ENCODE measurements around the gene THRA. TPM values are rescaled to one million over a fixed set of nuclear protein-coding genes. Genes with fewer than 3 reads are reported as not detected.
A peak's percentile ranks its signal among the peaks of the same experiment; 100 is the strongest.

Gene THRA, protein sequence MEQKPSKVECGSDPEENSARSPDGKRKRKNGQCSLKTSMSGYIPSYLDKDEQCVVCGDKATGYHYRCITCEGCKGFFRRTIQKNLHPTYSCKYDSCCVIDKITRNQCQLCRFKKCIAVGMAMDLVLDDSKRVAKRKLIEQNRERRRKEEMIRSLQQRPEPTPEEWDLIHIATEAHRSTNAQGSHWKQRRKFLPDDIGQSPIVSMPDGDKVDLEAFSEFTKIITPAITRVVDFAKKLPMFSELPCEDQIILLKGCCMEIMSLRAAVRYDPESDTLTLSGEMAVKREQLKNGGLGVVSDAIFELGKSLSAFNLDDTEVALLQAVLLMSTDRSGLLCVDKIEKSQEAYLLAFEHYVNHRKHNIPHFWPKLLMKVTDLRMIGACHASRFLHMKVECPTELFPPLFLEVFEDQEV
- 18.8 and 22.6 TPM in 2 replicates for total RNA-seq (2012; rRNA removed)

- H3K9ac ChIP-seq (ENCODE audit: low read depth, low read length) = peak within 1 kb of the TSS; percentile 83
- H3K4me1 ChIP-seq (ENCODE audit: control insufficient read depth, insufficient read depth, low read length) = peaks cover 32% of the 10 kb centered on the region
- peak within 1 kb of the TSS; percentile 98 for H3K4me3 ChIP-seq (ENCODE audit: low read length)
- no peaks in the 10 kb centered on the region for H3K9me3 ChIP-seq (replicated peaks; ENCODE audit: low read length)
- no peaks in the 10 kb centered on the region for H3K27me3 ChIP-seq (ENCODE audit: control insufficient read depth, insufficient read depth, low read length)
- no peaks in the 10 kb centered on the region for H3K36me3 ChIP-seq (ENCODE audit: insufficient read depth, low read length)
- H3K4me2 ChIP-seq (ENCODE audit: low read length) = peak within 1 kb of the TSS; percentile 84
Observed at GRCh38 chr17:40062329-40063186, at the start of gene THRA. Gene THRA (plus strand): TSS chr17:40062965. CDS start chr17:40074489, 11,524 bp downstream.

- peaks cover 20% of the 10 kb centered on the region for H3K36me3 ChIP-seq (ENCODE audit: insufficient read depth, low read length)
- H3K27me3 ChIP-seq (ENCODE audit: control insufficient read depth, insufficient read depth, low read length) = no peaks in the 10 kb centered on the region
- H3K9ac ChIP-seq (ENCODE audit: low read depth, low read length) = peak overlapping the region; percentile 87
- peaks cover 61% of the 10 kb centered on the region for H3K4me1 ChIP-seq (ENCODE audit: control insufficient read depth, insufficient read depth, low read length)
- peak overlapping the region; percentile 72 for H3K4me3 ChIP-seq (ENCODE audit: low read length)
- H3K9me3 ChIP-seq (replicated peaks; ENCODE audit: low read length) = no peaks in the 10 kb centered on the region
- peak overlapping the region; percentile 94 for H3K4me2 ChIP-seq (ENCODE audit: low read length)
Observed at GRCh38 chr17:40014375-40014980, 48.3 kb upstream of the THRA start.

DNA sequence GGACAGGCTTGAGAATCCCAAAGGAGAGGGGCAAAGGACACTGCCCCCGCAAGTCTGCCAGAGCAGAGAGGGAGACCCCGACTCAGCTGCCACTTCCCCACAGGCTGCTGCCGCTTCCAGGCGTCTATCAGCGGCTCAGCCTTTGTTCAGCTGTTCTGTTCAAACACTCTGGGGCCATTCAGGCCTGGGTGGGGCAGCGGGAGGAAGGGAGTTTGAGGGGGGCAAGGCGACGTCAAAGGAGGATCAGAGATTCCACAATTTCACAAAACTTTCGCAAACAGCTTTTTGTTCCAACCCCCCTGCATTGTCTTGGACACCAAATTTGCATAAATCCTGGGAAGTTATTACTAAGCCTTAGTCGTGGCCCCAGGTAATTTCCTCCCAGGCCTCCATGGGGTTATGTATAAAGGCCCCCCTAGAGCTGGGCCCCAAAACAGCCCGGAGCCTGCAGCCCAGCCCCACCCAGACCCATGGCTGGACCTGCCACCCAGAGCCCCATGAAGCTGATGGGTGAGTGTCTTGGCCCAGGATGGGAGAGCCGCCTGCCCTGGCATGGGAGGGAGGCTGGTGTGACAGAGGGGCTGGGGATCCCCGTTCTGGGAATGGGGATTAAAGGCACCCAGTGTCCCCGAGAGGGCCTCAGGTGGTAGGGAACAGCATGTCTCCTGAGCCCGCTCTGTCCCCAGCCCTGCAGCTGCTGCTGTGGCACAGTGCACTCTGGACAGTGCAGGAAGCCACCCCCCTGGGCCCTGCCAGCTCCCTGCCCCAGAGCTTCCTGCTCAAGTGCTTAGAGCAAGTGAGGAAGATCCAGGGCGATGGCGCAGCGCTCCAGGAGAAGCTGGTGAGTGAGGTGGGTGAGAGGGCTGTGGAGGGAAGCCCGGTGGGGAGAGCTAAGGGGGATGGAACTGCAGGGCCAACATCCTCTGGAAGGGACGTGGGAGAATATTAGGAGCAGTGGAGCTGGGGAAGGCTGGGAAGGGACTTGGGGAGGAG is 47.5 kb upstream of the THRA start, which contains the start of gene CSF3:
Gene CSF3 (plus strand): TSS at position 436 of the 993 bp plus-strand sequence. CDS start 35 bp downstream, at position 471.
- Histone ChIP-seq H3K4me2 (ENCODE audit: low read length) (peak within 1 kb of the TSS; percentile 94), H3K27me3 (ENCODE audit: control insufficient read depth, insufficient read depth, low read length) (no peaks in the 10 kb centered on the region), H3K4me1 (ENCODE audit: control insufficient read depth, insufficient read depth, low read length) (peaks cover 69% of the 10 kb centered on the region), H3K9me3 (replicated peaks; ENCODE audit: low read length) (no peaks in the 10 kb centered on the region), H3K4me3 (ENCODE audit: low read length) (peak within 1 kb of the TSS; percentile 72), H3K9ac (ENCODE audit: low read depth, low read length) (peak within 1 kb of the TSS; percentile 87), H3K36me3 (ENCODE audit: insufficient read depth, low read length) (peaks cover 27% of the 10 kb centered on the region)

DNA sequence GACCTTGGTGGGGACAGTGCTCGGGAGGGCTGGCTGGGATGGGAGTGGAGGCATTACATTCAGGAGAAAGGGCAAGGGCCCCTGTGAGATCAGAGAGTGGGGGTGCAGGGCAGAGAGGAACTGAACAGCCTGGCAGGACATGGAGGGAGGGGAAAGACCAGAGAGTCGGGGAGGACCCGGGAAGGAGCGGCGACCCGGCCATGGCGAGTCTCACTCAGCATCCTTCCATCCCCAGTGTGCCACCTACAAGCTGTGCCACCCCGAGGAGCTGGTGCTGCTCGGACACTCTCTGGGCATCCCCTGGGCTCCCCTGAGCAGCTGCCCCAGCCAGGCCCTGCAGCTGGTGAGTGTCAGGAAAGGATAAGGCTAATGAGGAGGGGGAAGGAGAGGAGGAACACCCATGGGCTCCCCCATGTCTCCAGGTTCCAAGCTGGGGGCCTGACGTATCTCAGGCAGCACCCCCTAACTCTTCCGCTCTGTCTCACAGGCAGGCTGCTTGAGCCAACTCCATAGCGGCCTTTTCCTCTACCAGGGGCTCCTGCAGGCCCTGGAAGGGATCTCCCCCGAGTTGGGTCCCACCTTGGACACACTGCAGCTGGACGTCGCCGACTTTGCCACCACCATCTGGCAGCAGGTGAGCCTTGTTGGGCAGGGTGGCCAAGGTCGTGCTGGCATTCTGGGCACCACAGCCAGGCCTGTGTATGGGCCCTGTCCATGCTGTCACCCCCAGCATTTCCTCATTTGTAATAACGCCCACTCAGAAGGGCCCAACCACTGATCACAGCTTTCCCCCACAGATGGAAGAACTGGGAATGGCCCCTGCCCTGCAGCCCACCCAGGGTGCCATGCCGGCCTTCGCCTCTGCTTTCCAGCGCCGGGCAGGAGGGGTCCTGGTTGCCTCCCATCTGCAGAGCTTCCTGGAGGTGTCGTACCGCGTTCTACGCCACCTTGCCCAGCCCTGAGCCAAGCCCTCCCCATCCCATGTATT is 46.5 kb upstream of the THRA start:
- H3K9ac ChIP-seq (ENCODE audit: low read depth, low read length) = peak overlapping the region; percentile 87
- H3K4me1 ChIP-seq (ENCODE audit: control insufficient read depth, insufficient read depth, low read length) = peaks cover 79% of the 10 kb centered on the region
- peaks cover 27% of the 10 kb centered on the region for H3K36me3 ChIP-seq (ENCODE audit: insufficient read depth, low read length)
- peak overlapping the region; percentile 94 for H3K4me2 ChIP-seq (ENCODE audit: low read length)
- no peaks in the 10 kb centered on the region for H3K27me3 ChIP-seq (ENCODE audit: control insufficient read depth, insufficient read depth, low read length)
- H3K9me3 ChIP-seq (replicated peaks; ENCODE audit: low read length) = no peaks in the 10 kb centered on the region
- H3K4me3 ChIP-seq (ENCODE audit: low read length) = peak overlapping the region; percentile 72

GRCh38 chr17:40017422-40018080 is 45.2 kb upstream of the THRA start:
- H3K27me3 ChIP-seq (ENCODE audit: control insufficient read depth, insufficient read depth, low read length) = no peaks in the 10 kb centered on the region
- H3K9me3 ChIP-seq (replicated peaks; ENCODE audit: low read length) = no peaks in the 10 kb centered on the region
- H3K4me1 ChIP-seq (ENCODE audit: control insufficient read depth, insufficient read depth, low read length) = peaks cover 91% of the 10 kb centered on the region
- H3K36me3 ChIP-seq (ENCODE audit: insufficient read depth, low read length) = peaks cover 27% of the 10 kb centered on the region
- peak overlapping the region; percentile 94 for H3K4me2 ChIP-seq (ENCODE audit: low read length)
- H3K4me3 ChIP-seq (ENCODE audit: low read length) = peak overlapping the region; percentile 72
- H3K9ac ChIP-seq (ENCODE audit: low read depth, low read length) = peak overlapping the region; percentile 87

GRCh38 chr17:40018211-40019121 is 44.3 kb upstream of the THRA start:
- Histone ChIP-seq H3K27me3 (ENCODE audit: control insufficient read depth, insufficient read depth, low read length) (no peaks in the 10 kb centered on the region), H3K4me3 (ENCODE audit: low read length) (peak overlapping the region; percentile 72), H3K9ac (ENCODE audit: low read depth, low read length) (peak overlapping the region; percentile 87), H3K4me2 (ENCODE audit: low read length) (peak overlapping the region; percentile 94), H3K4me1 (ENCODE audit: control insufficient read depth, insufficient read depth, low read length) (peaks cover 97% of the 10 kb centered on the region), H3K9me3 (replicated peaks; ENCODE audit: low read length) (no peaks in the 10 kb centered on the region), H3K36me3 (ENCODE audit: insufficient read depth, low read length) (peaks cover 27% of the 10 kb centered on the region)

- Histone ChIP-seq H3K4me3 (ENCODE audit: low read length) (peak overlapping the region; percentile 72), H3K27me3 (ENCODE audit: control insufficient read depth, insufficient read depth, low read length) (no peaks in the 10 kb centered on the region), H3K36me3 (ENCODE audit: insufficient read depth, low read length) (peaks cover 27% of the 10 kb centered on the region), H3K4me2 (ENCODE audit: low read length) (peak overlapping the region; percentile 94), H3K4me1 (ENCODE audit: control insufficient read depth, insufficient read depth, low read length) (peaks cover 98% of the 10 kb centered on the region), H3K9me3 (replicated peaks; ENCODE audit: low read length) (no peaks in the 10 kb centered on the region), H3K9ac (ENCODE audit: low read depth, low read length) (peak overlapping the region; percentile 87)
Observed at GRCh38 chr17:40019140-40019991, 43.4 kb upstream of the THRA start.

- Histone ChIP-seq H3K9ac (ENCODE audit: low read depth, low read length) (peak overlapping the region; percentile 80), H3K4me2 (ENCODE audit: low read length) (peak overlapping the region; percentile 94), H3K9me3 (replicated peaks; ENCODE audit: low read length) (no peaks in the 10 kb centered on the region), H3K4me3 (ENCODE audit: low read length) (peak overlapping the region; percentile 51), H3K36me3 (ENCODE audit: insufficient read depth, low read length) (peaks cover 30% of the 10 kb centered on the region), H3K4me1 (ENCODE audit: control insufficient read depth, insufficient read depth, low read length) (peaks cover 95% of the 10 kb centered on the region), H3K27me3 (ENCODE audit: control insufficient read depth, insufficient read depth, low read length) (no peaks in the 10 kb centered on the region)
Observed at GRCh38 chr17:40020146-40020545, 42.6 kb upstream of the THRA start.
